Thymus (tissue), 11 donors: ENCODE data around the gene KLRK1. TPM values are rescaled to one million over a fixed set of nuclear protein-coding genes. Genes with fewer than 3 reads are reported as not detected.
"Not testable (repeated sequence)": the region's sequence is repeated elsewhere in the genome, so short reads cannot be mapped to it uniquely, and the experiment has no call there.

Experiments
- DNase-seq, 9 donors: peaks; one replicate each; pipeline ENCODE4 v3.0.0-alpha.2; 2013; ENCODE audit warnings: low spot score in 9 of 9, low read depth in 6 of 9, missing footprints in 1 of 9
- H3K27ac ChIP-seq, 2 donors: one replicate each; pipeline ENCODE4 v1.5.1; 2013; ENCODE audit warnings: control low read depth in 1 of 2, low read depth in 1 of 2, low read length in 1 of 2, mild to moderate bottlenecking in 1 of 2, moderate library complexity in 1 of 2
- H3K27me3 ChIP-seq, 2 donors: one replicate each; pipeline ENCODE4 v1.5.1; 2013; ENCODE audit warnings: low read length in 1 of 2; ENCODE audit not compliant: control insufficient read depth in 2 of 2, insufficient read depth in 1 of 2
- H3K36me3 ChIP-seq, 2 donors: one replicate each; pipeline ENCODE4 v1.5.1; 2013; ENCODE audit warnings: low read length in 1 of 2, mild to moderate bottlenecking in 1 of 2, moderate library complexity in 1 of 2; ENCODE audit not compliant: control insufficient read depth in 2 of 2, insufficient read depth in 2 of 2
- H3K4me1 ChIP-seq, 2 donors: one replicate each; pipeline ENCODE4 v1.5.1; 2013; ENCODE audit warnings: low read length in 2 of 2; ENCODE audit not compliant: control insufficient read depth in 2 of 2, insufficient read depth in 2 of 2
- H3K4me3 ChIP-seq, 2 donors: one replicate each; pipeline ENCODE4 v1.5.1; 2013; ENCODE audit warnings: low read length in 2 of 2, control low read depth in 1 of 2, mild to moderate bottlenecking in 1 of 2
- H3K9me3 ChIP-seq, 2 donors: one replicate each; pipeline ENCODE4 v1.5.1; 2013; ENCODE audit warnings: low read length in 1 of 2, mild to moderate bottlenecking in 1 of 2; ENCODE audit not compliant: control insufficient read depth in 2 of 2, insufficient read depth in 1 of 2
- WGBS: extraction: QIAGEN DNeasy Blood & Tissue Kit; methylation state at CpG from one replicate; pipeline ENCODE4 v1.1.7; 2013; 5-methylcytosine and 5-hydroxymethylcytosine counted together
- polyA plus RNA-seq: library from polyadenylated mRNA; stranded (reverse); fragments of 200-250 nt; gene quantifications from one replicate; pipeline ENCODE4 v1.2.3, GENCODE V29; 2013
- total RNA-seq: library from RNA; stranded (reverse); fragments of 120-200 nt; gene quantifications from one replicate; pipeline ENCODE4 v1.2.4, GENCODE V29; 2013
- donor health status: healthy.

Gene KLRK1
- total and polyA plus RNA-seq, 2 donors = 13.4 to 27.0 TPM

DNA sequence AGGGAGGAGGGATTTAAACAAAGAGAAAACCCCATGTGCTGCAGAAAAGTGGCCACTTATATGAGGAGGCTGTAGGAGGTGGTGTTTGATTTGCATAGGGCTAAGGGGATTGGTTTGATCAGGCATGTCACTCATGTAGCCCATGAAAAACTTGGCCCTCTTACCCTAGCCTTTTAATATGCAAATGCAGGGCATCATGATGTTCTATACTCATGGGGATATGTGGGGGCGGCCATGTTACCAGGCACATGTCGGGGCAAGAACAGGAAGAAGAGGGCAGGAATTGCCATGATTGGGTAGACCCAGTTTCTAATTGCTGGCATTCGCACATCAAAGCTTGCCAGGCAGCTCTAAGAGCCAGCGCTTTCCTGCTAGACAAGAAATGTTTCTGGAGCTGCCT lies 28.8 kb downstream of the KLRK1 start:
- 89% methylated on average over 4 of the region's 4 CpGs for WGBS
- Histone ChIP-seq H3K9me3 (peaks cover 0 to 8% of the 10 kb centered on the region in 2 donors), H3K4me3 (no peak overlapping the region), H3K27ac (no peak overlapping the region), H3K27me3 (no peaks in the 10 kb centered on the region), H3K36me3 (no peaks in the 10 kb centered on the region), H3K4me1 (peaks cover 11 to 32% of the 10 kb centered on the region in 2 donors)
- no peak for DNase-seq

DNA sequence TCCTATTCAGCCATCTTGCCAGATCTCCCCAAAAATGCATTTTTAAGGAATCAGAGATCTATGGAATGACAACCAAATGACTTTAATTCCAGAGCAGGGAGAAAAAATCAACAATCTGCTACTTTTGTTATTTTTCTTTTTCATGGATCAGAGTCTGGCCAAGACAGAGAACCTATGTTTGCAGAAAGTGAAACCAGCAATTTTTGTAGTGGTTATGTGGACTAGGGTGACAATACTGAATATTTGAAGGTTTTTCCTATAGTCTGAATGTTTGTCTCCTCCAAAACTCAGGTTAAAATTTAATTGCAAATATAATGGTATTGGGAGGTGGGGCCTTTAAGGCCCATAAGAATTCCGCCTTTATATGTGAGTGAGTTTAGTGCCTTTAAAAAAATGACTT lies 30.9 kb downstream of the KLRK1 start:
- DNase-seq = no peak
- Histone ChIP-seq H3K27me3 (no peaks in the 10 kb centered on the region), H3K36me3 (no peaks in the 10 kb centered on the region), H3K27ac (no peak overlapping the region), H3K4me1 (peaks cover 2 to 17% of the 10 kb centered on the region in 2 donors), H3K9me3 (peaks cover 0 to 8% of the 10 kb centered on the region in 2 donors), H3K4me3 (no peak overlapping the region)
- 48% methylated on average over 1 of the region's 1 CpG for WGBS

DNA sequence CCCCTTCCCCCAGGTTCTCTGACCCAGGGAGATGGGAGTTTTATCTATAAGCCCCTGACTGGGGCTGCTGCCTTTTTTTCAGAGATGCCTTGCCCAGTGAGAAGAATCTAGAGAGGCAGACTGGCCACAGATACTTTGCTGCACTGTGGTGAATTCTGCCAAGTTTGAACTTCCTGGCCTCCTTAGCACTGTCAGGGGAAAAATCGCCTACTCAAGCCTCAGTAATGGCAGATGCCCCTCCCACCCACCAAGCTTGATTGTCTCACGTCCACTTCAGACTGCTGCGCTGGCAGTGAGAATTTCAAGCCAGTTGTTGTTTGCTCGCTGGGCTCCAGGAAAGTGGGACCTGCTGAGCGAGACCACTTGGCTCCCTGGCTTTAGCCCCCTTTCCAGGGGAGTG lies 31.7 kb downstream of the KLRK1 start:
- H3K27me3 ChIP-seq = no peaks in the 10 kb centered on the region
- no peak overlapping the region for H3K4me3 ChIP-seq
- H3K4me1 ChIP-seq = peaks cover 2 to 8% of the 10 kb centered on the region in 2 donors
- peaks cover 0 to 8% of the 10 kb centered on the region in 2 donors for H3K9me3 ChIP-seq
- no peaks in the 10 kb centered on the region for H3K36me3 ChIP-seq
- WGBS = 96% methylated on average over 5 of the region's 5 CpGs
- no peak for DNase-seq
- no peak overlapping the region for H3K27ac ChIP-seq

GRCh38 chr12:10354502-10354901 lies 35.3 kb downstream of the KLRK1 start:
- Histone ChIP-seq H3K36me3 (no peaks in the 10 kb centered on the region), H3K27ac (no peak overlapping the region), H3K9me3 (peaks cover 0 to 8% of the 10 kb centered on the region in 2 donors), H3K4me3 (no peak overlapping the region), H3K27me3 (no peaks in the 10 kb centered on the region), H3K4me1 (no peaks in the 10 kb centered on the region)
- WGBS = 93% methylated on average over 2 of the region's 2 CpGs
- DNase-seq = no peak

DNA sequence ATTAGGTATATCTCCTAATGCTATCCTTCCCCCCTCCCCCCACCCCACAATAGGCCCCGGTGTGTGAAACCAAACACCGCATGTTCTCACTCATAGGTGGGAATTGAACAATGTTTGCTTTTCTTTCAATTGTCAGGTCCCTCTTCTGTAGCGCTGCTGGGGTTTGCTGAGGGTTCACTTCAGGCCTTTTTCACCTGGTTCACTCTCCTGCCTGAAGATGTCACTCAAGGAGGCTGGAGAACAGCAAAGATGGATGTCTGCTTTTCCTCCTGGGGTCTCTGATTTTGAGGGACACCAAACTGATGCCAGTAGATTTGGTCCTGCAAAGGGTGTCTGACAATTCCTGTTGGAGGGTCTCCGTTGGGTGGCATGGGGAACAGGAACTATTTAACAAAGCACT lies 35.8 kb downstream of the KLRK1 start:
- 84% methylated on average over 4 of the region's 4 CpGs for WGBS
- H3K27ac ChIP-seq = no peak overlapping the region

DNA sequence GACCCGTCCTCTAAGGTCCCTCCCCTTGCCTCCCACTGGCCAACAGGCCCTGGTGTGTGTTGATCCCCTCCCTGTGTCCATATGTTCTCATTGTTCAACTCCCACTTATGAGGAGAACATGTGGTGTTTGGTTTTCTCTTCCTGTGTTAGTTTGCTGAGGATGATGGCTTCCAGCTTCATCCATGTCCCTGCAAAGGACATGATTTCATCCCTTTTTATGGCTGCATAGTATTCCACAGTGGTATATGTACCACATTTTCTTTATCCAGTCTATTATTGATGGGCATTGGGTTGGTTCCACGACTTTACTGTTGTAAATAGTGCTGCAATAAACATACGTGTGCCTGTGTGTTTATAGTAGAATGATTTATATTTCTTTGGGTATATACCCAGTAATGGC lies 38.4 kb downstream of the KLRK1 start:
- 82% methylated on average over 3 of the region's 3 CpGs for WGBS
- not testable (repeated sequence) for H3K4me1 ChIP-seq, DNase-seq, H3K27ac ChIP-seq, H3K27me3 ChIP-seq, H3K4me3 ChIP-seq, H3K36me3 ChIP-seq, H3K9me3 ChIP-seq

More for the DNA sequence above, 35.8 kb downstream of the KLRK1 start:
- H3K27me3 ChIP-seq = no peaks in the 10 kb centered on the region
- DNase-seq = no peak
- H3K9me3 ChIP-seq = peaks cover 0 to 8% of the 10 kb centered on the region in 2 donors
- no peaks in the 10 kb centered on the region for H3K4me1 ChIP-seq
- no peak overlapping the region for H3K4me3 ChIP-seq
- H3K36me3 ChIP-seq = no peaks in the 10 kb centered on the region

- no peaks in the 10 kb centered on the region for H3K36me3 ChIP-seq
- no peak overlapping the region for H3K4me3 ChIP-seq
- no peaks in the 10 kb centered on the region for H3K9me3 ChIP-seq
- no peaks in the 10 kb centered on the region for H3K4me1 ChIP-seq
- DNase-seq = no peak
- no peaks in the 10 kb centered on the region for H3K27me3 ChIP-seq
- no peak overlapping the region for H3K27ac ChIP-seq
- 95% methylated on average over 1 of the region's 1 CpG for WGBS
Observed at GRCh38 chr12:10341892-10342509, 47.8 kb downstream of the KLRK1 start.

DNA sequence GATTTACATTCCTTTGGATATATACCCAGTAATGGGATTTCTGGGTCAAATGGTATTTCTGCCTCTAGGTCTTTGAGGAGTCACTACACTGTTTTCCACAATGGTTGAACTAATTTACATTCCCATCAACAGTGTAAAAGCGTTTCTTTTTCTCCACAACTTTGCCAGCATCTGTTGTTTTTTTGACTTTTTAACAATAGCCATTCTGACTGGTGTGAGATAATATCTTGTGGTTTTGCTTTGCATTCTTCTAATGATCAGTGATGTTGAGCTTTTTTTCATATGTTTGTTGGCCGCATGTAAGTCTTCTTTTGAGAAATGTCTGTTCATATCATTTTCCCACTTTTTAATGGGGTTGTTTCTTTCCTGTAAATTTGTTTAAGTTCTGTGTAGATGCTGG lies 48.9 kb downstream of the KLRK1 start:
- not testable (repeated sequence) for H3K27ac ChIP-seq, H3K27me3 ChIP-seq, H3K9me3 ChIP-seq, H3K36me3 ChIP-seq, H3K4me1 ChIP-seq, DNase-seq, H3K4me3 ChIP-seq
- 86% methylated on average over 2 of the region's 2 CpGs for WGBS

DNA sequence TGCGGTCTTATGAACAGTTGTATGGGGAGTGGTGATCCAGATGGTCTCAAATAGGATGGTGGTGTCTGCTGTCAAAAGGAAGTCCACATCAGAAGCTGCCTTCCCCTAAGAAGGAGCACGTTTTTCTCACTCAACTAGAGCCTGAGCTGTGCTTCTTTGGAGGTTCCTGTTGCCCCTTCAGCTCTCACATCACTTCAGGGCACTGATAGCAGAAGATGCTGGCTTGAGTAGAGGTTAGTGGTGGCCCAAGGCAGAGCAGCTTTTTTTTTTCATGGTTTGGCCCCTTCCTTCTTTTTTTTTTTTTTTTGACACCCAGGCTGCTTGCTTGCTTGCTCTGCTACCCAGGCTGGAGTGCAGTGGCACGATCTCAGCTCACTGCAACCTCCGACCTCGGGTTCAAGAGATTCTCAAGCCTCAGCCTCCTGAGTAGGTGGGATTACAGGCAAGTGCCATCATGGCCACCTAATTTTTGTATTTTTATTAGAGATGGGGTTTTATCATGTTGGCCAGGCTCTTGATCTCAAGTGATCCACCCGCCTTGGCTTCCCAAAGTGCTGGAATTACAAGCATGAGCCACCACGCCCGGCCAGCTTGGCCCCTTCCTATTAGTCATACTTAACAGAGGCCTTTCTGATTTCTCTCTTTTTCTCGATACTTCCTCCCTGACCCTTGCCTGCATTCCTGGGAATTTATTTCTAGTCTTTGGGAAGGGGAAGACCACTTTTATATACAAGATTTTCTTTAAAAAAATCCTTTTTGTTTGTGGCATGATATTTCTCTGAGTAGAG lies 50.6 kb downstream of the KLRK1 start:
- H3K27ac ChIP-seq = no peak overlapping the region
- H3K9me3 ChIP-seq = no peaks in the 10 kb centered on the region
- no peak overlapping the region for H3K4me3 ChIP-seq
- no peak for DNase-seq
- H3K36me3 ChIP-seq = no peaks in the 10 kb centered on the region
- no peaks in the 10 kb centered on the region for H3K4me1 ChIP-seq
- no peaks in the 10 kb centered on the region for H3K27me3 ChIP-seq
- WGBS = 95% methylated on average over 9 of the region's 9 CpGs
